HL-60 (cell line): ENCODE results near the gene PKD2.

ENCODE experiments used
- DNase-seq, 2 experiments: peaks; one replicate each; pipeline ENCODE4 v3.0.0-alpha.2; 2010 to 2020; ENCODE audit warnings: low read depth in 1 of 2, low spot score in 1 of 2
- H3K27ac ChIP-seq: fragments of 250-450 bp; sonication (Bioruptor Pico); replicated peaks from 2 replicates; pipeline ENCODE4 v1.5.1; 2020; ENCODE audit warnings: mild to moderate bottlenecking, moderate library complexity
- H3K27me3 ChIP-seq: fragments of 250-450 bp; sonication (Bioruptor Pico); 2 replicates; pipeline ENCODE4 v1.5.1; 2021; ENCODE audit warnings: mild to moderate bottlenecking, moderate library complexity; ENCODE audit not compliant: insufficient read depth, poor library complexity, severe bottlenecking
- H3K4me3 ChIP-seq: replicated peaks from 2 replicates; pipeline ENCODE4 v1.5.1; 2011; ENCODE audit warnings: mild to moderate bottlenecking, control low read depth, low read length; ENCODE audit not compliant: insufficient read depth
- GABPA ChIP-seq: IDR thresholded peaks from 2 replicates; pipeline ENCODE4 v1.6.1; 2012; ENCODE audit warnings: low read depth
- POLR2AphosphoS5 ChIP-seq: IDR thresholded peaks from 2 replicates; pipeline ENCODE4 v1.6.1; 2012; ENCODE audit warnings: low read depth
- SPI1 ChIP-seq: IDR thresholded peaks from 2 replicates; pipeline ENCODE4 v1.6.1; 2012; ENCODE audit warnings: low read depth, mild to moderate bottlenecking, borderline replicate concordance
- TF ChIP-seq, protein P1 (sequence below): IDR thresholded peaks from 2 replicates; pipeline ENCODE4 v1.6.1; 2012; ENCODE audit warnings: low read depth; ENCODE audit not compliant: insufficient replicate concordance
- TF ChIP-seq, protein P2 (sequence below): IDR thresholded peaks from one replicate; pipeline ENCODE4 v1.5.1; 2011; ENCODE audit warnings: low read length, control low read depth, inconsistent platforms; ENCODE audit not compliant: insufficient read depth

PKD2 gene

DNA sequence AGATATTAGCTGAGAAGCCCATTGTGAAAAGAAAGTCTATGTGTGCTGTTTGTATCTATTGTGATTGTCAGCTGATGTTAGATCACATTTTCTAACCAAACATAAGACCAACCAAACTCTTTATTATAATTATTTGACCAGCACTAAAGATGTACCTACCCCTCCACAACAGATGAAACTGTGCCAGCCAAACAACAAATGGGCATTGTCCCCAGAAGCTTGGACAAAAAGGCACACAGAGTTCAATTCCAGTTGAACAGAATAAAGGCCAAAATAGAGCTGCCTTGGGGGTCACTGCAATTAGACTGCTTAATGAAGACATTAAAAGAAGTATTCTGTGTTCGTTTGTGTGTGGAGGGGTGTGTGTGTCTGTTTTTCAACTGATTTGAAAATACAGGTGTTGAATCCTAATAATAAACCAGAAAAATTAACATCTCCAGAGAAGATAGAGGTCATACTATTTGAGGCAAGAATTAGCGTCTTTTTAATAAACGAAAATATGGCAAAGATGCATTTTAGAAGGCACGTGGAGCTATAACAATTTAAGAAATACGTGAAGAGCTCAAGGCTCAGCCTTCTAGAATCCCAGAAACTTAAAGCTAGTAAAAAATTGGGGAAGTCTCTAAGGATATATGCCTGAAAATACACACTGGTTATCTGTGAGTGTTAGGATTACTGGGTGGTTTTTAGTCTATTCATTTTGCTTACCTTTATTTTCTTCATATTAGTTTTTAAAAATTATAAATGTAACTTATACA lies 29.7 kb upstream of the PKD2 start:
- no peak overlapping the region for H3K27ac ChIP-seq
- TF ChIP-seq, protein P1, sequence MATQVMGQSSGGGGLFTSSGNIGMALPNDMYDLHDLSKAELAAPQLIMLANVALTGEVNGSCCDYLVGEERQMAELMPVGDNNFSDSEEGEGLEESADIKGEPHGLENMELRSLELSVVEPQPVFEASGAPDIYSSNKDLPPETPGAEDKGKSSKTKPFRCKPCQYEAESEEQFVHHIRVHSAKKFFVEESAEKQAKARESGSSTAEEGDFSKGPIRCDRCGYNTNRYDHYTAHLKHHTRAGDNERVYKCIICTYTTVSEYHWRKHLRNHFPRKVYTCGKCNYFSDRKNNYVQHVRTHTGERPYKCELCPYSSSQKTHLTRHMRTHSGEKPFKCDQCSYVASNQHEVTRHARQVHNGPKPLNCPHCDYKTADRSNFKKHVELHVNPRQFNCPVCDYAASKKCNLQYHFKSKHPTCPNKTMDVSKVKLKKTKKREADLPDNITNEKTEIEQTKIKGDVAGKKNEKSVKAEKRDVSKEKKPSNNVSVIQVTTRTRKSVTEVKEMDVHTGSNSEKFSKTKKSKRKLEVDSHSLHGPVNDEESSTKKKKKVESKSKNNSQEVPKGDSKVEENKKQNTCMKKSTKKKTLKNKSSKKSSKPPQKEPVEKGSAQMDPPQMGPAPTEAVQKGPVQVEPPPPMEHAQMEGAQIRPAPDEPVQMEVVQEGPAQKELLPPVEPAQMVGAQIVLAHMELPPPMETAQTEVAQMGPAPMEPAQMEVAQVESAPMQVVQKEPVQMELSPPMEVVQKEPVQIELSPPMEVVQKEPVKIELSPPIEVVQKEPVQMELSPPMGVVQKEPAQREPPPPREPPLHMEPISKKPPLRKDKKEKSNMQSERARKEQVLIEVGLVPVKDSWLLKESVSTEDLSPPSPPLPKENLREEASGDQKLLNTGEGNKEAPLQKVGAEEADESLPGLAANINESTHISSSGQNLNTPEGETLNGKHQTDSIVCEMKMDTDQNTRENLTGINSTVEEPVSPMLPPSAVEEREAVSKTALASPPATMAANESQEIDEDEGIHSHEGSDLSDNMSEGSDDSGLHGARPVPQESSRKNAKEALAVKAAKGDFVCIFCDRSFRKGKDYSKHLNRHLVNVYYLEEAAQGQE: no peak
- TF ChIP-seq GABPA (no peak), SPI1 (no peak), POLR2AphosphoS5 (no peak)
- TF ChIP-seq, protein P2, sequence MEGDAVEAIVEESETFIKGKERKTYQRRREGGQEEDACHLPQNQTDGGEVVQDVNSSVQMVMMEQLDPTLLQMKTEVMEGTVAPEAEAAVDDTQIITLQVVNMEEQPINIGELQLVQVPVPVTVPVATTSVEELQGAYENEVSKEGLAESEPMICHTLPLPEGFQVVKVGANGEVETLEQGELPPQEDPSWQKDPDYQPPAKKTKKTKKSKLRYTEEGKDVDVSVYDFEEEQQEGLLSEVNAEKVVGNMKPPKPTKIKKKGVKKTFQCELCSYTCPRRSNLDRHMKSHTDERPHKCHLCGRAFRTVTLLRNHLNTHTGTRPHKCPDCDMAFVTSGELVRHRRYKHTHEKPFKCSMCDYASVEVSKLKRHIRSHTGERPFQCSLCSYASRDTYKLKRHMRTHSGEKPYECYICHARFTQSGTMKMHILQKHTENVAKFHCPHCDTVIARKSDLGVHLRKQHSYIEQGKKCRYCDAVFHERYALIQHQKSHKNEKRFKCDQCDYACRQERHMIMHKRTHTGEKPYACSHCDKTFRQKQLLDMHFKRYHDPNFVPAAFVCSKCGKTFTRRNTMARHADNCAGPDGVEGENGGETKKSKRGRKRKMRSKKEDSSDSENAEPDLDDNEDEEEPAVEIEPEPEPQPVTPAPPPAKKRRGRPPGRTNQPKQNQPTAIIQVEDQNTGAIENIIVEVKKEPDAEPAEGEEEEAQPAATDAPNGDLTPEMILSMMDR: no peak
- no peak overlapping the region for H3K4me3 ChIP-seq

DNA sequence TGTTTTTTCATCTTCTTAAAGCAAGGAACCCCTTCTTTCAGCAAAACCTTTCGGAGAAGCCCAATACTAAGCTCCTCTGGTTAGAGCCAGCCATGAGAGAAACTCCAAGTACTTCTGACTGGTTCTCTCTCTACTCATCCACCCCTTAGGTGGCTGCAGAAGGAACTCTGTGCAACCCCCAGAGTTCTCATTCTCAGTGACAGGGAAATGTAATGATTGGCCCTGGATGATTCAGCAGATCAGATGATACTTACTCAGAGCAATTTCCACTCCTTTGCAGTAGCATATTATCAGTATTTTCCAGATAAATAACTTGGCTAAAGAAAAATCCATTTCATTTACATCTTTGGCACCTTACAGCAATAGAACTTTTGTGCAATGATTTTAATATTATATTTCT lies 28.8 kb upstream of the PKD2 start:
- H3K27me3 ChIP-seq: peaks cover 2% of the 10 kb centered on the region
- no peak overlapping the region for H3K27ac ChIP-seq
- TF ChIP-seq POLR2AphosphoS5 (no peak), GABPA (no peak), SPI1 (no peak)
- TF ChIP-seq, protein P2: no peak
- TF ChIP-seq, protein P1: no peak
- no peak overlapping the region for H3K4me3 ChIP-seq
- no peak for DNase-seq

More for the DNA sequence above, 29.7 kb upstream of the PKD2 start:
- peaks cover 7% of the 10 kb centered on the region for H3K27me3 ChIP-seq
- DNase-seq: no peak

DNA sequence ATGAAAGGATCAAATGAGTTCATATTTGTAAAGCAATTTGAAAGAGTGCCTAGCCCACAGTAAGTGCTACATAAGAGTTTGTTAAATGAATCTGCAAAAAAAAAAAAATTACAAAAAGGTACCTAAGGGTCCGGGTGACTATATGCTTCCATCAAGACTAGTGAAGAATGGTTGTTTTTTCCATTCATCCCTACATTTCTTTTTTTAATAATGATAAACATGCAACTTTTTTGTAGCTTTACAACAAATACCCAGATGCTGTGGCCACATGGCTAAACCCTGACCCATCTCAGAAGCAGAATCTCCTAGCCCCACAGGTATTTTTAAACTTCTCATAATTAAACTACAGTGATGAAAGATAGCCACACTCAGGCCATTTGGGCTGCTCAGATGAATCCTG lies 27.6 kb upstream of the PKD2 start:
- DNase-seq: no peak
- Histone ChIP-seq H3K4me3 (no peak overlapping the region), H3K27me3 (peaks cover 2% of the 10 kb centered on the region), H3K27ac (no peak overlapping the region)
- TF ChIP-seq, protein P2: no peak
- TF ChIP-seq GABPA: no peak
- TF ChIP-seq POLR2AphosphoS5: no peak
- no peak for TF ChIP-seq SPI1
- TF ChIP-seq, protein P1: no peak
